IMR-90 (cell line): ENCODE data around the gene POLR3E. TPM values are rescaled to one million over a fixed set of nuclear protein-coding genes. Genes with fewer than 3 reads are reported as not detected.

ENCODE experiments used
- ATAC-seq: fragments of 200-7000 bp; cut with Tn5 transposase; 2 replicates; pipeline ENCODE4 v1.9.1; 2020; ENCODE audit warnings: low read depth, mild to moderate bottlenecking, moderate library complexity
- BruUV-seq: library from RNA; stranded (reverse); fragments of 400-500 nt; replicated peaks from 2 replicates; lab custom pipeline; 2021; lab: Mats Ljungman, UMichigan
- CTCF ChIA-PET: fragments of 300-600 bp; formaldehyde crosslinking; extraction: SDS; loops from one replicate; lab custom pipeline; 2021; ENCODE audit warnings: antibody characterized with exemption; lab: Yijun Ruan, JAX
- POLR2A ChIA-PET: fragments of 300-600 bp; sonication (Branson Sonifier 250); formaldehyde crosslinking; loops from one replicate; lab custom pipeline; 2022; ENCODE audit warnings: antibody characterized with exemption; ENCODE audit not compliant: unreplicated experiment; lab: Charles Lee
- DNase-seq: peaks from one replicate; pipeline ENCODE4 v3.0.0; 2013
- H2AFZ ChIP-seq: replicated peaks from 2 replicates; pipeline ENCODE3; 2013; ENCODE audit warnings: low read length, mild to moderate bottlenecking; ENCODE audit not compliant: poor library complexity
- H2AK5ac ChIP-seq: 2 replicates; pipeline ENCODE4 v1.6.1; 2013; ENCODE audit warnings: low read depth, low read length, inconsistent platforms
- H2AK9ac ChIP-seq: replicated peaks from 2 replicates; pipeline ENCODE3; 2013; ENCODE audit warnings: mild to moderate bottlenecking, low read depth, low read length, moderate library complexity; ENCODE audit not compliant: poor library complexity
- H2BK120ac ChIP-seq: 2 replicates; pipeline ENCODE4 v1.6.1; 2013; ENCODE audit warnings: low read depth, low read length, inconsistent platforms
- H2BK15ac ChIP-seq: 3 replicates; pipeline ENCODE4 v1.6.1; 2013; ENCODE audit warnings: low read depth, low read length, inconsistent platforms
- H2BK20ac ChIP-seq: 2 replicates; pipeline ENCODE4 v1.6.1; 2013; ENCODE audit warnings: low read depth, mild to moderate bottlenecking, inconsistent platforms, low read length, moderate library complexity
- H2BK5ac ChIP-seq: 2 replicates; pipeline ENCODE4 v1.6.1; 2013; ENCODE audit warnings: mild to moderate bottlenecking, low read depth, low read length, inconsistent platforms; ENCODE audit not compliant: poor library complexity, severe bottlenecking
- H3K14ac ChIP-seq: replicated peaks from 2 replicates; pipeline ENCODE4 v1.6.1; 2013; ENCODE audit warnings: low read depth, low read length, inconsistent platforms
- H3K18ac ChIP-seq: 2 replicates; pipeline ENCODE4 v1.6.1; 2013; ENCODE audit warnings: low read depth, low read length, control low read depth
- H3K23ac ChIP-seq: 2 replicates; pipeline ENCODE4 v1.6.1; 2013; ENCODE audit warnings: low read depth, low read length, inconsistent platforms
- H3K27ac ChIP-seq: 2 replicates; pipeline ENCODE4 v1.5.1; 2013; ENCODE audit warnings: mild to moderate bottlenecking, control low read depth, low read length; ENCODE audit not compliant: insufficient read depth
- H3K27me3 ChIP-seq: 2 replicates; pipeline ENCODE4 v1.6.1; 2013; ENCODE audit warnings: low read length; ENCODE audit not compliant: control insufficient read depth, insufficient read depth
- H3K36me3 ChIP-seq: 2 replicates; pipeline ENCODE4 v1.6.1; 2013; ENCODE audit warnings: low read length, mixed read lengths; ENCODE audit not compliant: control insufficient read depth, insufficient read depth
- H3K4ac ChIP-seq: 2 replicates; pipeline ENCODE4 v1.6.1; 2013; ENCODE audit warnings: low read depth, low read length, inconsistent platforms
- H3K4me1 ChIP-seq: 2 replicates; pipeline ENCODE4 v1.6.1; 2013; ENCODE audit warnings: low read length, mixed read lengths; ENCODE audit not compliant: control insufficient read depth, insufficient read depth
- H3K4me2 ChIP-seq: 2 replicates; pipeline ENCODE4 v1.6.1; 2013; ENCODE audit warnings: low read depth, mild to moderate bottlenecking, control low read depth, low read length, moderate library complexity
- H3K4me3 ChIP-seq: 2 replicates; pipeline ENCODE4 v1.5.1; 2013; ENCODE audit warnings: low read depth, mild to moderate bottlenecking, control low read depth, low read length, moderate library complexity; ENCODE audit not compliant: insufficient read depth
- H3K56ac ChIP-seq: 2 replicates; pipeline ENCODE4 v1.6.1; 2013; ENCODE audit warnings: low read length, inconsistent platforms; ENCODE audit not compliant: insufficient read depth; ENCODE audit errors: extremely low read depth
- H3K79me1 ChIP-seq, 2 experiments: 2 replicates each; pipeline ENCODE4 v1.6.1; 2013; ENCODE audit warnings: low read length in 2 of 2, inconsistent platforms in 1 of 2, low read depth in 1 of 2
- H3K9ac ChIP-seq: 2 replicates; pipeline ENCODE4 v1.6.1; 2013; ENCODE audit warnings: low read depth, low read length, control low read depth
- H3K9me1 ChIP-seq: 2 replicates; pipeline ENCODE4 v1.6.1; 2013; ENCODE audit warnings: low read length, inconsistent platforms; ENCODE audit not compliant: insufficient read depth
- H3K9me3 ChIP-seq: 2 replicates; pipeline ENCODE4 v1.6.1; 2013; ENCODE audit warnings: low read length; ENCODE audit not compliant: control insufficient read depth, insufficient read depth
- H4K20me1 ChIP-seq: 2 replicates; pipeline ENCODE4 v1.6.1; 2013; ENCODE audit warnings: low read length, inconsistent platforms; ENCODE audit not compliant: insufficient read depth
- H4K5ac ChIP-seq: 2 replicates; pipeline ENCODE4 v1.6.1; 2013; ENCODE audit warnings: mild to moderate bottlenecking, low read depth, low read length, control low read depth
- H4K8ac ChIP-seq, 2 experiments: 2 replicates each; pipeline ENCODE4 v1.6.1; 2013; ENCODE audit warnings: low read depth in 2 of 2, low read length in 2 of 2, control low read depth in 1 of 2, inconsistent platforms in 1 of 2
- H4K91ac ChIP-seq: 2 replicates; pipeline ENCODE4 v1.6.1; 2013; ENCODE audit warnings: low read depth, low read length, inconsistent platforms; ENCODE audit not compliant: insufficient read depth
- BHLHE40 ChIP-seq: fragments of 150-350 bp; IDR thresholded peaks from 2 replicates; pipeline ENCODE4 v1.6.1; 2016; ENCODE audit warnings: mild to moderate bottlenecking, low read depth, low read length
- CEBPB ChIP-seq: IDR thresholded peaks from 2 replicates; pipeline ENCODE4 v1.6.1; 2012; ENCODE audit warnings: low read depth, low read length, improper control_type of control experiment
- CHD1 ChIP-seq: IDR thresholded peaks from 2 replicates; pipeline ENCODE4 v1.6.1; 2012; ENCODE audit warnings: low read depth, low read length, improper control_type of control experiment
- CTCF ChIP-seq: conservative IDR thresholded peaks from 2 replicates; pipeline ENCODE4 v1.5.1; 2012; ENCODE audit warnings: mild to moderate bottlenecking, low read depth, low read length, improper control_type of control experiment
- FOS ChIP-seq: fragments of 150-350 bp; IDR thresholded peaks from 2 replicates; pipeline ENCODE4 v1.6.1; 2016; ENCODE audit warnings: low read depth, low read length
- MAFK ChIP-seq: IDR thresholded peaks from 2 replicates; pipeline ENCODE4 v1.6.1; 2012; ENCODE audit warnings: low read depth, low read length, improper control_type of control experiment
- MAZ ChIP-seq: IDR thresholded peaks from 2 replicates; pipeline ENCODE4 v1.6.1; 2012; ENCODE audit warnings: low read depth, mild to moderate bottlenecking, low read length, improper control_type of control experiment, moderate library complexity, borderline replicate concordance
- MXI1 ChIP-seq: IDR thresholded peaks from 2 replicates; pipeline ENCODE4 v1.6.1; 2012; ENCODE audit warnings: low read depth, mild to moderate bottlenecking, low read length, moderate library complexity, borderline replicate concordance
- NFE2L2 ChIP-seq: fragments of 150-350 bp; IDR thresholded peaks from 2 replicates; pipeline ENCODE4 v1.6.1; 2016; ENCODE audit warnings: low read depth, mild to moderate bottlenecking, low read length
- POLR2A ChIP-seq: IDR thresholded peaks from 2 replicates; pipeline ENCODE4 v1.6.1; 2012; ENCODE audit warnings: mild to moderate bottlenecking, low read depth, low read length
- RAD21 ChIP-seq: IDR thresholded peaks from 2 replicates; pipeline ENCODE4 v1.6.1; 2012; ENCODE audit warnings: low read length, improper control_type of control experiment
- RCOR1 ChIP-seq: IDR thresholded peaks from 2 replicates; pipeline ENCODE4 v1.6.1; 2012; ENCODE audit warnings: mild to moderate bottlenecking, low read length, improper control_type of control experiment; ENCODE audit not compliant: insufficient replicate concordance
- RFX5 ChIP-seq: IDR thresholded peaks from 2 replicates; pipeline ENCODE4 v1.8.0; 2012; ENCODE audit warnings: low read depth, mild to moderate bottlenecking, low read length, moderate library complexity
- SMC3 ChIP-seq: fragments of 150-350 bp; IDR thresholded peaks from 2 replicates; pipeline ENCODE4 v1.6.1; 2016; ENCODE audit warnings: low read depth, mild to moderate bottlenecking, antibody characterized with exemption, low read length, moderate library complexity
- USF2 ChIP-seq: fragments of 150-350 bp; IDR thresholded peaks from 2 replicates; pipeline ENCODE4 v1.6.1; 2017; ENCODE audit warnings: mild to moderate bottlenecking, antibody characterized with exemption, low read length, low read depth
- WGBS, 2 experiments: methylation state at CpG; one replicate each; pipeline versions ENCODE4 v1.1.5 to v1.1.7; 2013; ENCODE audit warnings: missing lambda C conversion rate in 2 of 2; ENCODE audit not compliant: insufficient read length in 1 of 2; ENCODE audit errors: extremely low coverage in 2 of 2; 5-methylcytosine and 5-hydroxymethylcytosine counted together
- dilution Hi-C: fragments of 300-500 bp; cut with HindIII; formaldehyde crosslinking; loops from one replicate; pipeline ENCODE4 v1.14.3; 2018; ENCODE audit warnings: low sequenced_read_pairs; ENCODE audit not compliant: unreplicated experiment
- in situ Hi-C: fragments of 300-500 bp; cut with MboI; formaldehyde crosslinking; loops from 3 replicates; pipeline ENCODE4 v1.14.3; 2019; ENCODE audit warnings: low sequenced_read_pairs, inconsistent platforms, mixed read lengths
- intact Hi-C: fragments of 100-400 bp; cut with micrococcal nuclease; formaldehyde crosslinking; loops from 2 replicates; pipeline ENCODE4 v1.10.0; 2022
- polyA plus RNA-seq, 3 experiments: library from polyadenylated mRNA; depleted of rRNA; stranded (reverse); fragments of >200 nt; gene quantifications; 2 replicates each; pipeline ENCODE4 v1.2.3, GENCODE V29; 2012; ENCODE audit warnings: low replicate concordance in 1 of 3
- total RNA-seq: library from RNA; depleted of rRNA; stranded (reverse); fragments of >200 nt; gene quantifications from 2 replicates; pipeline ENCODE4 v1.2.3, GENCODE V29; 2012
- TF ChIP-seq, protein P1 (sequence below): fragments of 150-350 bp; IDR thresholded peaks from 2 replicates; pipeline ENCODE4 v1.6.1; 2016; ENCODE audit warnings: low read depth, mild to moderate bottlenecking, low read length, moderate library complexity, borderline replicate concordance

Gene POLR3E
- total and polyA plus RNA-seq, 2 of the 4 experiments (the other 2 are of a cell fraction) = 19.9 to 46.0 TPM

DNA sequence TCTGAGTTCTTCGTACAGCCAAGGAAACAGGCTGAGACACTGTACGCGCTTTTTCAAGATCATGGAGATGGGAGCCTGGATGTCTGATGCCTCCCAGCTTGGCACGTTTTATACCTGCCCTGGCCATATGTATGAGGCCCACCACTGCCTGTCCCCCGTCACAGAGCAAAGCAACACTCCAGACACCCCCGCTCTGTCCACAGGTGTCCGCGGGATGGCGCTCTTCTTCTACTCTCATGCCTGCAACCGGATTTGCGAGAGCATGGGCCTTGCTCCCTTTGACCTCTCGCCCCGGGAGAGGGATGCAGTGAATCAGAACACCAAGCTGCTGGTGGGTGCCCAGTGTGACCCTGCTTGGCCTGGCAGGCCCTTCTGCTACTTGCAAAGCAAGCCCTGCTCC, 39.8 kb upstream of the POLR3E start:
- no peaks in the 10 kb centered on the region for H3K4me1 ChIP-seq
- no peak overlapping the region for H2BK120ac ChIP-seq
- H3K56ac ChIP-seq = no peak overlapping the region
- H3K18ac ChIP-seq = no peak overlapping the region
- H3K9me1 ChIP-seq = 0 out of 2 replicates have a peak, but pooled peaks cover 3% of the 10 kb centered on the region
- DNase-seq (no peak), ATAC-seq (no peak)
- no peak overlapping the region for H3K4me3 ChIP-seq
- H3K9ac ChIP-seq = no peak overlapping the region
- no peak overlapping the region for H2BK20ac ChIP-seq
- H3K14ac ChIP-seq = no peak overlapping the region
- no peaks in the 10 kb centered on the region for H3K79me1 ChIP-seq
- H3K9me3 ChIP-seq = peaks cover 3% of the 10 kb centered on the region; the same call in 1 of the 2 replicates
- no TSS peak for BruUV-seq
- intact Hi-C loops = no loop called here
- CTCF ChIA-PET = no interaction called here
- no peak overlapping the region for H3K4ac ChIP-seq
- H4K8ac ChIP-seq = no peak overlapping the region
- no peaks in the 10 kb centered on the region for H3K27me3 ChIP-seq
- H2BK5ac ChIP-seq = no peak overlapping the region
- H4K91ac ChIP-seq = no peak overlapping the region
- dilution Hi-C loops = no loop called here
- H2AK5ac ChIP-seq = no peak overlapping the region
- no peak overlapping the region for H3K23ac ChIP-seq
- H4K5ac ChIP-seq = no peak overlapping the region
- H2BK15ac ChIP-seq = no peak overlapping the region
- H4K20me1 ChIP-seq = no peaks in the 10 kb centered on the region; the same call in 1 of the 2 replicates
- POLR2A ChIA-PET = no interaction called here
- in situ Hi-C loops = no loop called here
- no peak overlapping the region for H2AK9ac ChIP-seq
- no peak for TF ChIP-seq MXI1
- no peak for TF ChIP-seq MAFK
- TF ChIP-seq RAD21 = no peak
- TF ChIP-seq BHLHE40 = no peak
- TF ChIP-seq SMC3 = no peak
- no peak for TF ChIP-seq MAZ
- TF ChIP-seq POLR2A = no peak
- TF ChIP-seq NFE2L2 = no peak
- TF ChIP-seq FOS = no peak
- TF ChIP-seq USF2 = no peak
- TF ChIP-seq CEBPB = no peak
- no peak for TF ChIP-seq CTCF
- TF ChIP-seq, protein P1, sequence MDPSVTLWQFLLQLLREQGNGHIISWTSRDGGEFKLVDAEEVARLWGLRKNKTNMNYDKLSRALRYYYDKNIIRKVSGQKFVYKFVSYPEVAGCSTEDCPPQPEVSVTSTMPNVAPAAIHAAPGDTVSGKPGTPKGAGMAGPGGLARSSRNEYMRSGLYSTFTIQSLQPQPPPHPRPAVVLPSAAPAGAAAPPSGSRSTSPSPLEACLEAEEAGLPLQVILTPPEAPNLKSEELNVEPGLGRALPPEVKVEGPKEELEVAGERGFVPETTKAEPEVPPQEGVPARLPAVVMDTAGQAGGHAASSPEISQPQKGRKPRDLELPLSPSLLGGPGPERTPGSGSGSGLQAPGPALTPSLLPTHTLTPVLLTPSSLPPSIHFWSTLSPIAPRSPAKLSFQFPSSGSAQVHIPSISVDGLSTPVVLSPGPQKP = no peak
- no peak for TF ChIP-seq CHD1
- no peak for TF ChIP-seq RCOR1
- no peak for TF ChIP-seq RFX5
- H3K4me2 ChIP-seq = no peak overlapping the region
- H2AFZ ChIP-seq = no peak overlapping the region
- 98% methylated on average over 9 of the region's 13 CpGs; no CpG with 5 or more reads in 1 of the 2 experiments for WGBS, 2 experiments
- H3K36me3 ChIP-seq = peaks cover 45% of the 10 kb centered on the region
- no peak overlapping the region for H3K27ac ChIP-seq
